ENCODE data around the gene FNIP2. TPM values are rescaled to one million over a fixed set of nuclear protein-coding genes. Genes with fewer than 3 reads are reported as not detected.

Gene FNIP2
- total and polyA plus RNA-seq, 10 of the 15 experiments (the other 5 are each of a cell fraction or from before 2014, with no cell fraction given), result 0.03 to 0.38 (median 0.15) TPM

- in situ Hi-C loops (cut with MboI), result no loop called here
- ATAC-seq (no peak), FAIRE-seq (no peak), DNase-seq (ENCODE audit: low read depth, low spot score) (no peak)
- RAD21 ChIA-PET (ENCODE audit: unreplicated experiment), result interaction anchor here (0.7 kb wide), 1 partner anchor 639 kb away, joined by 5 read pairs; no protein-coding TSS in a partner anchor
- no peak overlapping the region for H3K4me2 ChIP-seq (ENCODE audit: control insufficient read depth, insufficient read depth)
- intact Hi-C loops (cut with micrococcal nuclease; ENCODE audit: unreplicated experiment), result no loop called here
- H3K9me3 ChIP-seq (replicated peaks; ENCODE audit: control insufficient read depth, insufficient read depth, low read length), result no peaks in the 10 kb centered on the region; the same call in 2 of the 3 replicates
- H3K36me3 ChIP-seq (ENCODE audit: control insufficient read depth in 2 of 2, insufficient read depth in 2 of 2, low read length in 1 of 2), result no peaks in the 10 kb centered on the region
- H2AFZ ChIP-seq (ENCODE audit: control insufficient read depth, low read depth, low read length), result no peak overlapping the region
- SMC1A ChIA-PET (ENCODE audit: uncharacterized antibody, unreplicated experiment), result interaction anchor here (1.2 kb wide), 1 partner anchor 56 kb away, joined by 3 read pairs; no protein-coding TSS in a partner anchor
- 84% methylated on average over 5 of the region's 5 CpGs for WGBS (ENCODE audit: insufficient coverage, insufficient replicate concordance, low lambda C conversion rate, missing lambda C conversion rate)
- H4K20me1 ChIP-seq (ENCODE audit: control insufficient read depth, insufficient read depth), result no peaks in the 10 kb centered on the region
- H3K4me1 ChIP-seq (ENCODE audit: control insufficient read depth, insufficient read depth, low read length), result no peaks in the 10 kb centered on the region
- no peak for TF ChIP-seq RCOR1 (conservative IDR thresholded peaks at IDR 0.05; ENCODE audit: low read depth, low read length)
- TF ChIP-seq EED (IDR thresholded peaks at IDR 0.05; ENCODE audit: low read depth), result no peak
- TF ChIP-seq IRF5 (IDR thresholded peaks at IDR 0.05; ENCODE audit: borderline replicate concordance), result no peak
- no peak for TF ChIP-seq RELA (IDR thresholded peaks at IDR 0.05; ENCODE audit: borderline replicate concordance, partially characterized antibody)
- TF ChIP-seq, protein P1, sequence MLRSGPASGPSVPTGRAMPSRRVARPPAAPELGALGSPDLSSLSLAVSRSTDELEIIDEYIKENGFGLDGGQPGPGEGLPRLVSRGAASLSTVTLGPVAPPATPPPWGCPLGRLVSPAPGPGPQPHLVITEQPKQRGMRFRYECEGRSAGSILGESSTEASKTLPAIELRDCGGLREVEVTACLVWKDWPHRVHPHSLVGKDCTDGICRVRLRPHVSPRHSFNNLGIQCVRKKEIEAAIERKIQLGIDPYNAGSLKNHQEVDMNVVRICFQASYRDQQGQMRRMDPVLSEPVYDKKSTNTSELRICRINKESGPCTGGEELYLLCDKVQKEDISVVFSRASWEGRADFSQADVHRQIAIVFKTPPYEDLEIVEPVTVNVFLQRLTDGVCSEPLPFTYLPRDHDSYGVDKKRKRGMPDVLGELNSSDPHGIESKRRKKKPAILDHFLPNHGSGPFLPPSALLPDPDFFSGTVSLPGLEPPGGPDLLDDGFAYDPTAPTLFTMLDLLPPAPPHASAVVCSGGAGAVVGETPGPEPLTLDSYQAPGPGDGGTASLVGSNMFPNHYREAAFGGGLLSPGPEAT (IDR thresholded peaks at IDR 0.05; ENCODE audit: low read depth), result no peak
- TF ChIP-seq ZNF384 (IDR thresholded peaks at IDR 0.05; ENCODE audit: borderline replicate concordance, low read depth, low read length), result no peak
- TF ChIP-seq ZZZ3 (IDR thresholded peaks at IDR 0.05; ENCODE audit: control insufficient read depth, insufficient read length, low read depth), result no peak
- TF ChIP-seq ZSCAN29 (IDR thresholded peaks at IDR 0.05), result no peak
- TF ChIP-seq SMC3 (IDR thresholded peaks at IDR 0.05; ENCODE audit: borderline replicate concordance, low read length), result no peak
- no peak for TF ChIP-seq POLR2A (IDR thresholded peaks at IDR 0.05; ENCODE audit: low read depth, low read length)
- TF ChIP-seq BCL3 (IDR thresholded peaks at IDR 0.05; ENCODE audit: borderline replicate concordance, insufficient read depth, low read depth, low read length, poor library complexity, severe bottlenecking), result no peak
- no peak for TF ChIP-seq KAT2A (conservative IDR thresholded peaks at IDR 0.05; ENCODE audit: control insufficient read depth, low read depth, low read length)
- no peak for TF ChIP-seq SREBF1 (IDR thresholded peaks at IDR 0.05; ENCODE audit: low read length)
- TF ChIP-seq POU2F2 (IDR thresholded peaks at IDR 0.05; ENCODE audit: borderline replicate concordance, low read depth, low read length), result no peak
- H3K27me3 ChIP-seq (replicated peaks in 1 of 2; ENCODE audit: control insufficient read depth in 2 of 2, insufficient read depth in 2 of 2, low read length in 1 of 2), result no peaks in the 10 kb centered on the region; a peak in 1 of 4 replicates
- POLR2A ChIA-PET, result interaction anchor here (0.6 to 0.7 kb wide), 2 partner anchors 29 to 374 kb away, joined by 3 to 4 read pairs; no protein-coding TSS in a partner anchor
- H3K79me2 ChIP-seq (ENCODE audit: control insufficient read depth, insufficient read depth, low read length), result no peaks in the 10 kb centered on the region
- BruUV-seq (replicated peaks), result no TSS peak
- H3K4me3 ChIP-seq, result no peak overlapping the region
- no peak overlapping the region for H3K9ac ChIP-seq (ENCODE audit: control insufficient read depth, insufficient read depth, low read length)
- CTCF ChIA-PET, result interaction anchor here (0.5 to 2.3 kb wide), 6 partner anchors 15 to 1868 kb away, joined by 3 to 9 read pairs (median 3); no protein-coding TSS in a partner anchor
- no peak overlapping the region for H3K27ac ChIP-seq (ENCODE audit: control insufficient read depth, insufficient read depth)
Measured at GRCh38 chr4:158754385-158755180, 14.2 kb upstream of the FNIP2 start.

Data from GM12878 (cell line).